ENCODE results near the gene BLID.

The BLID gene

GRCh38 chr11:122105044-122105758 lies 10.8 kb downstream of the BLID start:
- no peak for DNase-seq (ENCODE audit: low spot score)

- no peak for DNase-seq (ENCODE audit: low spot score)
These were observed 11.7 kb downstream of the BLID start for GRCh38 chr11:122104341-122104740.

GRCh38 chr11:122103726-122104125 lies 12.3 kb downstream of the BLID start:
- DNase-seq (ENCODE audit: low spot score): no peak

- no peak for DNase-seq (ENCODE audit: low spot score)
These were observed 12.7 kb downstream of the BLID start for GRCh38 chr11:122103321-122103720.

GRCh38 chr11:122102426-122102825 lies 13.6 kb downstream of the BLID start:
- DNase-seq (ENCODE audit: low spot score): no peak

- no peak for DNase-seq (ENCODE audit: low spot score)
These were observed 14.3 kb downstream of the BLID start for GRCh38 chr11:122101625-122102291.

GRCh38 chr11:122100756-122101080 lies 15.3 kb downstream of the BLID start:
- DNase-seq (ENCODE audit: low spot score): no peak

GRCh38 chr11:122100037-122100755 lies 15.8 kb downstream of the BLID start:
- DNase-seq (ENCODE audit: low spot score): no peak

GRCh38 chr11:122099374-122100036 lies 16.5 kb downstream of the BLID start:
- no peak for DNase-seq (ENCODE audit: low spot score)

GRCh38 chr11:122098261-122098980 lies 17.6 kb downstream of the BLID start:
- no peak for DNase-seq (ENCODE audit: low spot score)

GRCh38 chr11:122097419-122098001 lies 18.5 kb downstream of the BLID start:
- no peak for DNase-seq (ENCODE audit: low spot score)

- DNase-seq (ENCODE audit: low spot score): no peak
These were observed 19.5 kb downstream of the BLID start for GRCh38 chr11:122096272-122097112.

GRCh38 chr11:122095681-122096262 lies 20.2 kb downstream of the BLID start:
- no peak for DNase-seq (ENCODE audit: low spot score)

GRCh38 chr11:122094836-122095235 lies 21.2 kb downstream of the BLID start:
- no peak for DNase-seq (ENCODE audit: low spot score)

GRCh38 chr11:122093731-122094275 lies 22.2 kb downstream of the BLID start:
- no peak for DNase-seq (ENCODE audit: low spot score)

GRCh38 chr11:122091835-122092234 lies 24.2 kb downstream of the BLID start:
- DNase-seq (ENCODE audit: low spot score): no peak

- no peak for DNase-seq (ENCODE audit: low spot score)
These were observed 26.9 kb downstream of the BLID start for GRCh38 chr11:122089111-122089510.

GRCh38 chr11:122085712-122086111 lies 30.3 kb downstream of the BLID start:
- no peak for DNase-seq (ENCODE audit: low spot score)

GRCh38 chr11:122085264-122085663 lies 30.8 kb downstream of the BLID start:
- DNase-seq (ENCODE audit: low spot score): no peak

GRCh38 chr11:122082205-122082604 lies 33.8 kb downstream of the BLID start:
- DNase-seq (ENCODE audit: low spot score): no peak
